Natural killer cell (primary cell): ENCODE data around the gene JMJD1C. TPM values are rescaled to one million over a fixed set of nuclear protein-coding genes. Genes with fewer than 3 reads are reported as not detected.

Source experiments
- ATAC-seq, 3 donors: fragments of 150-1000 bp in 2 of 3; fragments of 200-7000 bp in 1 of 3; cut with Tn5 transposase; 1 replicate in 1 of 3; 2 replicates in 2 of 3; pipeline ENCODE4 v1.10.0; 2021; ENCODE audit warnings: mild to moderate bottlenecking in 2 of 3, moderate library complexity in 2 of 3
- DNase-seq, 2 donors: peaks; one replicate each; pipeline versions ENCODE4 v3.0.0 to v3.0.0-alpha.2; 2013 to 2021; ENCODE audit warnings: mixed read lengths in 1 of 2
- H3K27ac ChIP-seq: one replicate; pipeline ENCODE4 v1.5.1; 2013; ENCODE audit warnings: mild to moderate bottlenecking, low read length
- H3K27me3 ChIP-seq: one replicate; pipeline ENCODE4 v1.6.1; 2013; ENCODE audit warnings: low read length; ENCODE audit not compliant: control insufficient read depth, insufficient read depth
- H3K36me3 ChIP-seq: one replicate; pipeline ENCODE4 v1.6.1; 2013; ENCODE audit warnings: low read length; ENCODE audit not compliant: control insufficient read depth, insufficient read depth
- H3K4me1 ChIP-seq: one replicate; pipeline ENCODE4 v1.6.1; 2013; ENCODE audit warnings: low read length; ENCODE audit not compliant: control insufficient read depth, insufficient read depth
- H3K4me3 ChIP-seq: one replicate; pipeline ENCODE4 v1.5.1; 2013; ENCODE audit warnings: low read length
- H3K9me3 ChIP-seq: one replicate; pipeline ENCODE4 v1.6.1; 2013; ENCODE audit warnings: low read length; ENCODE audit not compliant: control insufficient read depth, insufficient read depth
- H3K27ac Mint-ChIP-seq, 2 donors: one replicate each; pipeline ENCODE4 v1.8.0; 2022; ENCODE audit warnings: mild to moderate bottlenecking in 2 of 2, mixed read lengths in 2 of 2, moderate library complexity in 1 of 2
- H3K27me3 Mint-ChIP-seq, 2 donors: one replicate each; pipeline ENCODE4 v1.8.0; 2022; ENCODE audit warnings: low read depth in 2 of 2, mixed read lengths in 2 of 2
- H3K36me3 Mint-ChIP-seq: one replicate; pipeline ENCODE4 v1.8.0; 2022; ENCODE audit warnings: mixed read lengths
- H3K4me1 Mint-ChIP-seq, 2 donors: one replicate each; pipeline ENCODE4 v1.8.0; 2022; ENCODE audit warnings: mixed read lengths in 2 of 2
- H3K4me3 Mint-ChIP-seq: one replicate; pipeline ENCODE4 v1.8.0; 2022; ENCODE audit warnings: mild to moderate bottlenecking, moderate library complexity, mixed read lengths
- H3K9me3 Mint-ChIP-seq, 2 donors: one replicate each; pipeline ENCODE4 v1.8.0; 2022; ENCODE audit warnings: mixed read lengths in 2 of 2
- CTCF ChIP-seq: fragments of 200-600 bp; IDR thresholded peaks from one replicate; pipeline ENCODE4 v1.8.0; 2022; ENCODE audit warnings: antibody characterized with exemption
- whole genome bisulfite sequencing: methylation state at CpG from one replicate; pipeline ENCODE4 v1.1.7; 2013; ENCODE audit warnings: missing lambda C conversion rate; ENCODE audit not compliant: insufficient coverage; 5-methylcytosine and 5-hydroxymethylcytosine counted together
- intact Hi-C: fragments of 100-400 bp; cut with micrococcal nuclease; formaldehyde crosslinking; loops from one replicate; pipeline ENCODE4 v1.14.2; 2022
- total RNA-seq, 4 donors: library from RNA; stranded (reverse); fragments of 120-200 nt in 1 of 4; gene quantifications; one replicate each; pipeline versions ENCODE4 v1.2.3 to v1.2.4, GENCODE V29; 2013 to 2022

JMJD1C gene
- total RNA-seq, 3 donors from 2014 or later (not counting 1 experiment from before 2014, with no cell fraction given), result 125 to 208 (median 156) TPM

GRCh38 chr10:63437116-63437949, 28.4 kb downstream of the JMJD1C start:
- H3K4me1 ChIP-seq, result no peaks in the 10 kb centered on the region
- Mint-ChIP-seq H3K27me3 (no peaks in the 10 kb centered on the region), H3K4me3 (no peak overlapping the region), H3K9me3 (no peaks in the 10 kb centered on the region), H3K4me1 (peaks cover 2 to 11% of the 10 kb centered on the region in 2 donors), H3K27ac (no peak overlapping the region), H3K36me3 (no peaks in the 10 kb centered on the region)
- no peaks in the 10 kb centered on the region for H3K9me3 ChIP-seq
- no peak for TF ChIP-seq CTCF
- H3K36me3 ChIP-seq, result no peaks in the 10 kb centered on the region
- no peak for DNase-seq
- no peak overlapping the region for H3K27ac ChIP-seq
- H3K27me3 ChIP-seq, result no peaks in the 10 kb centered on the region
- WGBS, result 80% methylated on average over 2 of the region's 2 CpGs
- H3K4me3 ChIP-seq, result no peak overlapping the region
- intact Hi-C loops, result no loop called here
- no peak for ATAC-seq

- Histone ChIP-seq H3K27me3 (no peaks in the 10 kb centered on the region), H3K36me3 (no peaks in the 10 kb centered on the region), H3K4me3 (no peak overlapping the region), H3K27ac (no peak overlapping the region), H3K9me3 (no peaks in the 10 kb centered on the region), H3K4me1 (no peaks in the 10 kb centered on the region)
- H3K27me3 Mint-ChIP-seq, result no peaks in the 10 kb centered on the region
- H3K9me3 Mint-ChIP-seq, result no peaks in the 10 kb centered on the region
- no peaks in the 10 kb centered on the region for H3K36me3 Mint-ChIP-seq
- no peak for TF ChIP-seq CTCF
- H3K4me1 Mint-ChIP-seq, result peaks cover 6 to 10% of the 10 kb centered on the region in 2 donors
- DNase-seq (no peak), ATAC-seq (no peak)
- H3K4me3 Mint-ChIP-seq, result no peak overlapping the region
- WGBS, result 100% methylated on average over 1 of the region's 1 CpG
- intact Hi-C loops, result no loop called here
- H3K27ac Mint-ChIP-seq, result no peak overlapping the region
Measured at GRCh38 chr10:63436225-63436624, 29.6 kb downstream of the JMJD1C start.

- ATAC-seq (no peak), DNase-seq (no peak)
- no peak overlapping the region for H3K4me3 Mint-ChIP-seq
- H3K27me3 Mint-ChIP-seq, result no peaks in the 10 kb centered on the region
- H3K4me1 Mint-ChIP-seq, result peaks cover 7 to 8% of the 10 kb centered on the region in 2 donors
- H3K36me3 Mint-ChIP-seq, result no peaks in the 10 kb centered on the region
- no peak overlapping the region for H3K27ac Mint-ChIP-seq
- no peaks in the 10 kb centered on the region for H3K9me3 Mint-ChIP-seq
- H3K4me3 ChIP-seq, result no peak overlapping the region
- intact Hi-C loops, result no loop called here
- H3K36me3 ChIP-seq, result no peaks in the 10 kb centered on the region
- no peak overlapping the region for H3K27ac ChIP-seq
- no peaks in the 10 kb centered on the region for H3K27me3 ChIP-seq
- WGBS, result 97% methylated on average over 13 of the region's 13 CpGs
- TF ChIP-seq CTCF, result no peak
- no peaks in the 10 kb centered on the region for H3K4me1 ChIP-seq
- no peaks in the 10 kb centered on the region for H3K9me3 ChIP-seq
Measured at GRCh38 chr10:63434866-63435854, 30.6 kb downstream of the JMJD1C start.
